Activated CD4-positive, alpha-beta T cell treated with anti-CD3 and anti-CD28 coated beads for 4 hours (primary cell): ENCODE measurements around the gene CRYBB1.

Experiments used
- DNase-seq, 2 donors: peaks; one replicate each; pipeline ENCODE4 v3.0.0-alpha.2; 2020

CRYBB1 gene

DNA sequence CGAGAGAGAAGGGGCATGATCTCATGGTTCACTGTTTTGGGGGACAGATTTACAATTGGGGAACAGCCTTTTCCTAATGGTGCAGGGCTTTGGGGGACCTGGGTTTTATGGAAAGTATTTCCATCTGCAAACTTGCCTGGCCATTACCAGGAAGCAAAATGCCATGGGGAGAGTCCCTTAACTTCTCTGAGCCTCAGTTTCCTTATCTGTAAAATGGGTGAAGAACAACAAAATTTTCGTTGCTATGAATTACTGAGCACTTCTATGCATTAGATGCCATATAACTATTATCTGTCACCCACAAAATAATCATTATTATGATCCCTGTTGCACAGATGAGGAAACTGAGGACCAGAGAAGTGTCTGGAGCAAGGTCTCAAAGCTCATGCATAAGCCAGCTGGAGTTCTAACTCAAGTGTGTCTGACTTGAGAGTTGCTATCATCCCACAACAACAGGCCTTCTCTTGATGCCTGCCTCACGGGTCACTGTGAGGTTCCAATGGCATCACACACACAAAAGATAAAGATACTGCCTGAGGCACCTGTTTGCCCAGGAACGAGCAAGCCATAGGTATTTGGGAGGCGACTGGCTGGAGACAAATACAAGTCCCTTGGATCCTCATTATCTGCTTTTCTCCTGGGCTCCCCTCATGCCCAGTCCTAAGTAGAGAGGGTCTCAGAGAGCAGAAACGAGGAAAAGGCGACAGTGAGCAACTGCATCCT is 43.7 kb downstream of the CRYBB1 start:
- no peak for DNase-seq

DNA sequence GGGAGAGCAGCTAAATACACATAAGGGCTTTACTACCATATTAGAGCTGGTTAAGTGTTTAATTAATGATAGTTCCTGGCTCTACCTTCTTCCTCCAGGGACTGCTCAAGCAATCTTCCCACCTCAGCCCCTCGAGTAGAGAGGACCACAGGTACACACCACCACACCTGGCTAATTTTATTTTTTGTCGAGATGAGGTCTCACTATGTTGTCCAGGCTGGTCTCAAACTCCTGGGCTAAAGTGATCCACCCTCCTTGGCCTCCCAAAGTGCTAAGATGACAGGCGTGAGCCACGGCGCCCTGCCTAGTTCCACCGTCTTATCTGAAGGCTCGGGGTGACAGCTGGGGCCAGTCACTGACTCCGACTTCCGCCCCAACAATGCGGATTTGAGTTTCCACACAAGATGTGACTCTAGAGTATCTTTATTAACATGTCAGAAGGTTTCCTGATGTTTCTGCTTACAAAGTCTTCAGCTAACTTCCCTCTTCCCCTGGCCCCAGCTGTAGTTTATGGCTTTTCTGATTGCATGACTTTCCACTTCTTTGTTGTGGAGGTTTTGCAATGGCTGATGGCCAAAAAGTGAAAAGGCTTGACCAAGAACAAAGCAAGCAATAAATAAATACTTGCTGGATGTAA is 44.7 kb downstream of the CRYBB1 start:
- DNase-seq: no peak

DNA sequence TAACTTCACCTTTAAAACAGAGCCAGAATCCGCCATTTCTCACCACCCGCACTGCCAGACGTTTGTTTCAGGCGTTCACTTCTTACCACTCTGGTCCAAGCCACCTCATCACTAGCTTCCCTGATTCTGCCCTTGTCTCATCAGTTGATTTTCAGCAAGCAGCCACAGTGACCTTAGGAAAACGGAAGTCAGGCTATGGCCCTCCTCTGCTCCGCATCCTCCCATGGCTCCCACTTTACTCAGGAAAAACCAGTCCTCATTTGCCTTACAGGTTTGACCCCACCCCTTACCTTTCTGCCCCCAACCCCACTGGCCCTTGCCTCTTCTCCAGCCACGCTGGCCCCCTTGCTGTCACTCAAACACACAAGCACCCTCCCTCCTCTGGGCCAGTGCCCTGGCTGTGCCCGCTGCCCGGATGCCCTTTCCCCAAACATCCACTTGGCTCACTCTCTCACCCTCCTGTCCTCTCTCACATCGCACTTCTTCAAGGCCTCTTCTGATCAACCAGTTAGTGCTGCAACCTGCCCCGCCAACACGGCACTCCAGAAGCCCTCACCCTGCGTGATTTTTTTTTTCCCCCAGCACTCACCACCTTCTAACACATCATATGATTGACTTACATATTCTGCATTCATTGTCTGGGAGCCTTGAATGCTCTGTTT is 46.8 kb downstream of the CRYBB1 start:
- no peak for DNase-seq

DNA sequence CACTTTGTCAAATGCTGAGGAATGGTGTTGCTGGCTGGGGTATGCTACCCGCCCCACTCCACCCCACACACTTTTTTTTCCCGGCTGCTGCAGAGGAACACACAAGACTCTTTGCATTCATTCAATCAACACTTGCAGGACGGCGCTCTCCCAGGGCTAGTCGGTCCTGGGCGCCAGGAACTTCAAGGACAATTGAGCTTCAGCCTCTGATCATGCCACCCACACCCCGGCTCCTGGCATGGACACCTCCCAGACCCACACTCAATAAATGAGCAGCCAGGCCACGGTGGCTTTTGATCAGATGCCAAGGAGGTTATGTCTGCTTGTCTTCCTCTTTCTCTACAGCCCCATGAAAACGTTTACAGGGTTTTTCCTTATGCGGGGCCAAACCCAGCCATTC is 47.7 kb downstream of the CRYBB1 start:
- no peak for DNase-seq

DNA sequence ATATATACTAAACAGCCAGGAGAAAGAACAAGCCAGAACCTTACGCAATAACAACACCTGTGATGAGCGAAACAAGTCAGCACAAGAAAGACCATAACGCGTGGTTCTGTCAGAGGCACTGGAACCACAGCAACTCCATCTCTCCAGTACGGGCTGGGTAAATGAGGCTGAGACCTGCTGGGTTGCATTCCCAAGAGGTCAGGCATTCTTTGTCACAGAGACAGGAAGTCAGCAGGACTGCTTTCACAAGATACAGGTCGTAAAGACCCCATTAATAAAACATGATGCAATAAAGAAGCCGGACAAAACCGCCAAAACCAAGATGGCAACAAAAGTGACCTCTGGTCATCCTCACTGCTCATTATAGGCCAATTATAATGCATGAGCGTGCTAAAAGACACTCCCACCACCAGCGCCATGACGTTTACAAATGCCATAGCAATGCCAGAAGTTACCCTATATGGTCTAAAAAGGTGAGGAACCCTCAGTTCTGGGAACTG is 49.6 kb downstream of the CRYBB1 start:
- no peak for DNase-seq

DNA sequence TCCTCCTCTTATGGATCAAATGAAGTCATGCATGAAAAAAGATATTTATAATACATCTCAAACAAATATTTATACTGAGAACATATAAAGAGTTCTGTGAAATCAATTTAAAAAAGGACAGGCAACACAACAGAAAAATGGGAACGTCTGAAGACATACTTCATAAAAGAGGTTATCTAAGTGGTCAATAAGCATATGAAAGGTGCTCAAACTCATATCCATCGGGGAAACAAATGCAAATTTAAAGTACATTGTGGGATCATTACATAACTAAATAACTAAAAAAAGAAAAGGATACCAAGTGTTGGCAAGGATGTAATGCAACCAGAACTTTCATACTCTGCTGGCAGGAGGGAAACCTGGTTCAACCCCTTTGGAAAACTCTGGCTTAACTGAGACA is 50.2 kb downstream of the CRYBB1 start:
- DNase-seq: no peak

DNA sequence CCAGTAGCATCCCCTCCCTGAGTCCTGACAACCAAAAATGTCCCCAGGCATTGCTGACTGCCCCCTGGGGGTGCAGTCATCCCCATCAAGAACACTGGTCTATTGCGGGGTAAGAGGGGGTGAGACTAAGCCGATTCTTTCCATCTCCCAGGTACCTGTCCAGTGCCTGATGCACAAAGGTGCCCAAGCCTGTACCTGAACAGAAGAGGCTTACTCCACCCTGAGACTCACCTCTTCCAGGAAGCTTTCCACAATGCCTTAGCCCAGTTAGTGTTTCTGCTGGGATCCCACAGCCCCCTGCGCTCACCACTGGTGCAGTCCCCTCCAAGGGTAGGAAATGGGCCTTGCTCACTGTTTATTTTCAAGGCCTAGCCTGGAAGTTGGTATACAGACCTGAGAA is 50.8 kb downstream of the CRYBB1 start:
- DNase-seq: no peak

DNA sequence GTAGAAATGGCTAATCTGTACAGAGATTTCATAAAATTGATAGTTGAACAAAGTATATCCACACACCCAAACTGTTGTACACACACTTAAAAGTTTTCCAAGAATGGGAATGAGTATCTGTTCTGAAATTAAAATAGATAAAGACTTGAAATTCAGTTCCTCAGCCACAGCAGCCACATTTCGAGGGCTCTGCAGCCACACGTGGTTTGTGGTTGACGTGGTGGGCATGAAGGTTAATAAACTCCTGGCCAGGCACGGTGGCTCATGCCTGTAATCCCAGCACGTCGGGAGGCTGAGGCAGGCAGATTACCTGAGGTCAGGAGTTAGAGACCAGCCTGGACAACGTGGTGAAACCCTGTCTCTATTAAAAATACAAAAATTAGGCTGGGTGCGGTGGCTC is 51.9 kb downstream of the CRYBB1 start:
- no peak for DNase-seq

DNA sequence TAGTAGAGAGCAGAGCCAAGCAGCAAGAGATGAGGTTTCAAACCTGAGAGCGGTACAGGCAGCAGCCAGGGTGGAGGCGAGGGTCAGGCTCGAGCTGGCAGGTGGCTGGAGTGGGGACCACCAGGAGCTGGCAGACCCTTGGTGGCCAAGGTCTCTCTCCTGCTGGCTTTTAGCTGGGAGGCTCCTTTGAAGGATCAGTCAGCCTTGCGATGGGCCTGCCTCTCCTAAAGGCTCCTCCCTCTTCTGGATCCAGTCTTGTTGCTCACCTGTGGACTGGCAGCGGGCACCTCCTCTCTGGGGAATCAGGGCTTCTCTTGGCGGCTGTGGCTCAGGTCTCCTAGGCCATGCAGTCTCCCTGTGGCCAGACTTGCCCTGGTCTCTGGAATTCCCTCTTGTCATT is 52.6 kb downstream of the CRYBB1 start:
- no peak for DNase-seq

DNA sequence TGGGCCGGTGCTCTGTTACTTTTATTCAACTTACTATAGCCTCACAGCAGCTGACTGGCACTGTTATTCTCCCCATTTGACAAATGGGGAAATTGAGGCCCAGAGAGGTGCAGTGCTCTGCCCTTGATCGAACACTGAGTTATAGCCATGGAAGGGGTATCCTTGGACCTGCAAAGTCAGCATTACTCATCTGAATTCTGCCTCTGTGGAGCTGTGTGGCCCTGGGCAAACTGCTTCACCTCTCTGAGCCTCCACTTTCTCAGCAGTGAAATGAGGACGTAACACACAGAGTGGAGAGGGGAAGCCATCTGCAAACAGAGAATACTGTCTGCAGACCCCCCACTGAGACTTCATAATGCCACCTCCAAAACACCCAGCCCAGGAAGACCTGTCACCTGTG is 53.2 kb downstream of the CRYBB1 start:
- no peak for DNase-seq

DNA sequence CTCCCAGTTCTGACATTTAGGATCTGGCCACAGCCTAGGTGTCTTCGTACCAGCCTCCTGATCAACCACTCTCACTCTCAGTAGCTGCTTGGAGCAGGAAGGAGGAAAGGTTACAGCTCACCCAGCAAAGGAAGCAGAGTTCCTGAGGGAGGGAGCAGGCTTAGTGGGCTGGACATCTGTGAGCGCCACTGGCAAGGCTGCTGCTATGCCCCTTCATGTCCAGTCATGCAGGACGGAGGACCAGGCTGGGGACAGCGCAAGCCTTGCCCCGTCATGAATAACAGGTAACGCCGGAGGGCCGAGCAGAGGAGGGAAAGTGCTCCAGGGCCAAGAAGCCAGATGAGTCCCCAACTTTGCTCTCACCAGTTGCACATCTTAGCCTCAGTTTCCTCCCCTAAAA is 53.6 kb downstream of the CRYBB1 start:
- no peak for DNase-seq

DNA sequence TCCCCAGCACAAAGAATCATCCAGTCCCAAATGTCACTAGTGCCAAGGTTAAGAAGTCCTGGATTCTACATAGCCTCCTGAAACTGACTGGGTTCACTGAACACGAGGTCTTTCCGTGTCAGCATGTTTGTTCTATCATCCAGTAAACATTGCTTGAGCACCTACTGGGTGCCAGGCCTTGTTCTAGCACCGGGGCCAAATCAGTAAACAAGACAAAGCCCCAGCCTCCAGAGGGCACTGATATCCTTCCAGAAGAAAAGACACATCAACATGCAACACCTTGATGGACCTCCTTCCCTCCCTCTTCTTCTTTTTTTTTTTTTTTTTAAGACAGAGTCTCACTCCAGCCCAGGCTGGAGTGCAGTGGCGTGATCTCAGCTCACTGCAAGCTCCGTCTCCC is 54.8 kb downstream of the CRYBB1 start:
- no peak for DNase-seq

DNA sequence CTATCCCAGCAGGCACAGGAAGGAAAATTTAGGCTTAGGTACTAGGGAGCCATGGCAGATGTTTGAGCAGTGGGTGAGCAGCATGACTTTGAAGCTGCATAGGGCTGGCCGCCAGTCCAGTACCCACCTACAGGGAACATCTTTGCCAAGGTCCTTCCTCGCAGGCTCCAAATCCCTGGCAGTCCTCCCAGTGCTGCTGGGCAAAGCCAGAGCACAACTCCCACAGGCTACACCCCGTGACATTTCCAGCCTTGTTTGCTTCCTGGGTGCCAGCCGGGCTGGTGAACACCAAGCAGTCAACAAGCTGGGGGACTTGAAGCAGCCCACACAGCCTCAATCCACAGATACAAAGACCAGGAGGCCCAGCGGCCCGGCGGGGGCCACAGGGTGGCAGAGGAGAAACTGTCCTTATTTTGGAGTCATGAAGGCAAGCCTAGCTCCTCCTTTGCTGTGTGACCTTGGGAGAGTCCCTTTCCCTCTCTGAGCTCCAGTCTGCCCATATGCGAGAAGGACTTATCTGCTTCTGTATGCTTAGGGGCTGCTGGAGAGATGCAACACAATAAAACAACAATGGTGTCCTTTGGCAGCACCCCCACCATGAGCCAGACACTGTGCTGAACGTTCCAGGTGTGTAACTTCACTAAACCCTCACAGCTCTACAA is 55.9 kb downstream of the CRYBB1 start:
- DNase-seq: no peak

DNA sequence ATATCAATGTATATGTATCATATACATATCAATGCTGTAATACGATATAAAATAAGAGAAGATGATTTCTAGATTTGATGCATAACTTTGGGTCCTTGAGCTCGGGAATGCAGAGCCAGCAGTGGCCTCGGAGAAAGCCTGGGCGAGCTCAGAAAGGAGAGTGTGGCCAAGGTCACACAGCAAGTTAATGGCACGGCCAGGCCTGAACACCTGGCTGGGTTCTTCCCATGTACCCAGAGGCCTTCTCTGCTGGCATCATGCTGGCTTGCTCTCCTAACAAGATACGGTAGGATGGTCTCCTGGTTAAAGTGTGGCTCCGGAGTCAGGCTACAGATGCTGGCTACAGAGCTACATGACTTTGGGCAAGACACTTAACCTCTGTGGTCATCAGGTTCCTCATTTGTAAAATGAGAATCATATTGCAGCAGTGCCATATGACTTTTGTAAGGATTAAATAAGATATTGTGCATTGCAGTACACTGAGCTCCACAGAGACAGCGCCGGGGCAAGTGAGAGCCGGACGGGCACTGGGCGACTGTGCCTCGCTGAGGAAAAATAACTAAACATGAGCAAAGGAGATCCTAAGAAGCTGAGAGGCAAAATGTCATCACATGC is 57.8 kb downstream of the CRYBB1 start:
- no peak for DNase-seq

DNA sequence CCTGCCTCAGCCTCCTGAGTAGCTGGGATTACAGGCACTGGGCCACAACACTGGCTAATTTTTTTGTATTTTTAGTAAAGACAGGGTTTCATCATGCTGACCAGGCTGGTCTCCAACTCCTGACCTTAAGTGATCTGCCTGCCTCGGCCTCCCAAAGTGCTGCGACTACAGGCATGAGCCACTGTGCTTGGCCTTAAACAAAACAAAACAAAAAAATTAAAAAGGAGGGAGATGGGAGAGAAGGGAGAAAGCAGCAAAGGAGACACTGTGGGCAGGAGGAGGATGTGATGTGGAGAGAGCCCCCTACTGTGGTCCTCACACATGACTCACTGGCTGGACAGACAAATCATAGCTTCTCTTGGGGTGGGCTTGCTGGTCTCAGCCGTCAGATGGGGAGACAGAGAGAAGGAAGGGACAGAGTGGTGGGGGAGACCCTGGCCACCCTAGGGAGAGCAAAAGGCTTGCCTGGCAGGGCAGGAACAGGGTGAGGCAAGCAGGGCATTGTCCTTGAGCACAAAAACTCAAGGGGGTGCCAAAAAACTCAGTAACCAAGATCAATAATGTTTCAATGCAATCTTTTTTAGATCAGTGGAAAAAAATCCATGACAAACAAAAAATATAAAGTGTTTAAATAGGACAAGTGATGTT is 59.5 kb downstream of the CRYBB1 start:
- DNase-seq: no peak

DNA sequence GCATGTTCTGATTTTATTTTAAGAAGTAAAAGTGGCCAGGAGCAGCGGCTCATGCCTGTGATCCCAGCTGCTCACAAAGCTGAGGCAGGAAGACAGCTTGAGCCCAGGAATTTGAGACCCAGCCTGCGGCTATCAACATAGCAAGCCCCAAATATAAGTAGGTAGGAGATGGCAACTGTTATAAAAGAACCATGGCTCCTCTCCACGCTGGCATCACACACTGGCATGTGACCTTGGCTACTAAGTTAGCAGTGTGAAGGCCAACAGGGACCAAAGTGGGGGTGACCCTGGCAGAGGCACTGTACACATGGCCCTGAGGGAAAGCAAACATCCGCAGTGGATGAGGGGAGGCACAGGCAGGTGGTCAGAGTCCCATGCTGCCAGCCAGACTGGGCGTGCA is 60.9 kb downstream of the CRYBB1 start:
- DNase-seq: no peak

DNA sequence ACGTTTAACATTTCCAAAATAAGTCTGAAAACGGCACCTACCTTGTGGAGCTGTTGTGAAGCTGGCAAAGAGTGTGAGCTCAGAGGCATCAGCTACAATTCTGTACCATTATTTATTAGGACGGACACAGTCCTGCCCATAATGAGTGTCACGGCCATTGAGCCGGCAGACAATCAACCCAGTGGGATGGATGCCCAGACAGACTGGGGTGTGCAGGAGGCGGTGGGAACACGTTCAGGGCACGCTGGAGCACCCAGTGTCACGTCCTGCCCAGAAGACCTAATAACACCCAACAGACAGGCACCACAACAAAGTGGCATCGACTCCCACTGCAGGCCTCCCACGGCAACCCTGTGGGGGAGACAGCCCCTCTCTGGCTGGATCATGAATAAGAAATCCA is 62.3 kb downstream of the CRYBB1 start:
- DNase-seq: no peak

DNA sequence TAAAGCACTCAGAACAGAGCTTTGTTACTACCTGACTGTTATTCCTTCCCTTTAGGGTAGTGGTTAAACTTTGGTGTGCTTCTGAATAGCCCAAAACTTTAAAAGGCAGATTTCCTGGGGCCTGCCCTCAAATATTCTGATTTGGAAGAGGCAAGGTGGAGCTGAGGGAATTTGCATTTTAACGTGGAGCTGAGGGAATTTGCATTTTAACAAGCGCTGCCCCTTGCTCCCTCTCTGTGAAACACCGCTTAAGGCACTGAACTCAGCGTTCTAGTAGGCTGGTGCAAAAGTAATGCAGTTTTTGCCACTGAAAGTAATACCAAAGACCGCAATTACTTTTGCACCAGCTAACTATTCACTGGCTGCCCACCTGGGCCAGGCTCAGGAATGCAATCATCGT is 62.9 kb downstream of the CRYBB1 start:
- no peak for DNase-seq

DNA sequence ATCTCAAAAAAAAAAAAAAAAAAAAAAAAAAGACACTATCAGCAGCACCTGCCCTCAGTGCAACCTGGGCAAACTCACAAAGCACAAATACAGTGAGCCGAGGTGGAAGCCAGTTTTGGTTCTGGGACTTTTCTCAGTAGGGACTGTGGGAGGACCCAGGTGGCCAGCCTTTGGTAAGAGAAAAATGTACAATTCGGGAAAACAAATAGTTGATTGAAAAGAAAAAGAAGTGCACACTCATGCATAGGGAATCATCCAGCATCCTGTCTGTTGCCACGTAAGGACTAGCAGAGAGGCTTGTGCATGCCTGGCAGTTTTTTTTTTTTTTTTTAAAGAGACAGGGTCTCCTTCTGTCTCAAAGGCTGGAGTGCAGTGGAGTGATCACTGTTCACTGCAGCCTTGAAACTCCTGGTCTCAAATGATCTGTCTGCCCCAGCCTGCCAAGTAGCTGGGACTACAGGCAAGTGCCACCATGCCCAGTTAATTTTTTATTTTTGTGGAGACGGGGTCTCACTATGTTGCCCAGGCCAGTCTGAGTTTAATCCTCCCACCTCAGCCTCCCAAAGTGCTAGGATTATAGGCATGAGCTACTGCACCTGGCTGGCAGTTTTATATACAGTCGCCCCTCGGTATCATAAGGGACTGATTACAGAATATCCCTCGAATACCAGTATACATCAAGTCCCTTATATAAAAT is 64.6 kb downstream of the CRYBB1 start:
- DNase-seq: no peak

DNA sequence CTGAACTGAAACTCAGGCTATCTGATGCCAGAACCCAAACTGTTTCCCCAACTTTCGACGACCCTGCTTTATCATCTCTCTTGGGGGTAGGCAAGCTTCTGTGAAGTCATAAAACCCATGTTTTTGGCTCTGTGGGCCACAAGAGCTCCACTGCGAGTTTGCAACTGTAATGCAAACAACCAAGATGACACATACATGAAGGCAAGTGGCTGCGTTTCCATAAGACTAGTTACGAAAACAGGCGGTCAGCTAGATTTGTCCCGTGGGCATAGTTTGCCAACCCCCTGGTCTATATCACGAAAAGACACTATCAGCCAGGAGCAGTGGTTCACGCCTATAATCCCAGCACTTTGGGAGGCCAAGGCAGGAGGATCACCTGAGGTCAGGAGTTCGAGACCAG is 65.4 kb downstream of the CRYBB1 start:
- DNase-seq: no peak

DNA sequence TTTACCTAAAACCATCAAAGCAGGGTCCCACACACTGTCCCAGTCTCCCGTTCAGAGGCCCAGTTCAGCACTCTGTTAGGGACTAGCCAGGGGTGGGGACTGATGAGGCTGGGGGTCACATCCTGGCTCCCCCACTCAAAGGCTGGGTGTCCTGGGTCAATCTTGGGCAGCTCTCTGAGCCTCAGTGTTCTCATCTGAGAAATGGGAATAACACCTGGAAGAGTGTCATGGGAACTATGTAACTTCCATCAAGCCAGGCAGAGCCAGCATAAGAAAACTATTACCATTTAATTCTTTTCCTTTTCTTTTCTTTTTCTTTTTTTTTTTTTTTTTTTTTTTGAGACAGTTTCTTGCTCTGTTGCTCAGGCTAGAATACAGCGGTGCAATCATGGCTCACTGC is 66.3 kb downstream of the CRYBB1 start:
- DNase-seq: no peak

DNA sequence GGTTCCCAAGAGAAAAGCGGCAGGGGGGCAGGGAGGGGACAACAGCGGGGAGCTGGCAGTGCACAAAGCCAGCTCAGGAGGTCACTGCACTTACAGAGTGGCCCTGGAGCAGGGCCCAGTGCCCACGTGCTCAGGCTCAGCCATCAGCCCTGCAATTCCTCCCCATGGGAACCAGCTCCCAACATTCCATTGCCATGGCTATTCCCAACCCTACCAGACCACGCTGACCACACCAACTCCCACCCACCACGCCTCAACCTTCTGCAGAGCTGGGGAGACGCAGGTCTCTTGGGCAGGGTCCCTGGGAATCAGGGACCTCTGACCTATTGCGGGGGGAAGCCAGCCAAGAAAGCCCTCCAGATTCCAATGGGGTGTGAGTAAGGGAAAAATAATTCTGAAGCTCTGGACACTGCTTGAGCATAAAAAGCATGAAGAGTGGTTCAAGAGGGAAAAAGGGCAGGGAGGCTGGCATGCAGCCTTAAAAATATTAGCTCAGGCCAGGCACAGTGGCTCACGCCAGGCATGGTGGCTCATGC is 67.3 kb downstream of the CRYBB1 start:
- no peak for DNase-seq
